CD8-positive, alpha-beta memory T cell (primary cell): Measurements from ENCODE around the gene SMC4. TPM values are rescaled to one million over a fixed set of nuclear protein-coding genes. Genes with fewer than 3 reads are reported as not detected.

Source experiments
- CTCF ChIA-PET: fragments of 350-600 bp; sonication (Branson Sonifier 250); formaldehyde crosslinking; loops from one replicate; lab custom pipeline; 2021; ENCODE audit warnings: antibody characterized with exemption; lab: Charles Lee
- POLR2A ChIA-PET: fragments of 350-600 bp; sonication (Branson Sonifier 250); formaldehyde crosslinking; loops from one replicate; lab custom pipeline; 2021; ENCODE audit warnings: antibody characterized with exemption; lab: Charles Lee
- DNase-seq, 5 donors: peaks; one replicate each; pipeline versions ENCODE4 v3.0.0 to v3.0.0-alpha.2; 2020 to 2022; ENCODE audit warnings: mixed read lengths in 1 of 5
- H3K27ac ChIP-seq: one replicate; pipeline ENCODE4 v1.7.0; 2013; ENCODE audit warnings: low read depth, mild to moderate bottlenecking, low read length, moderate library complexity
- H3K27me3 ChIP-seq: 2 replicates; pipeline ENCODE4 v1.7.0; 2013; ENCODE audit warnings: low read length, mild to moderate bottlenecking; ENCODE audit not compliant: insufficient read depth, poor library complexity, severe bottlenecking
- H3K36me3 ChIP-seq: 2 replicates; pipeline ENCODE4 v1.7.0; 2013; ENCODE audit warnings: mild to moderate bottlenecking, low read length, moderate library complexity; ENCODE audit not compliant: insufficient read depth
- H3K4me1 ChIP-seq: 2 replicates; pipeline ENCODE4 v1.7.0; 2013; ENCODE audit warnings: mild to moderate bottlenecking, low read length, moderate library complexity; ENCODE audit not compliant: insufficient read depth
- H3K4me3 ChIP-seq: 2 replicates; pipeline ENCODE4 v1.7.0; 2013; ENCODE audit warnings: mild to moderate bottlenecking, low read length
- H3K9me3 ChIP-seq: 2 replicates; pipeline ENCODE4 v1.7.0; 2013; ENCODE audit warnings: mild to moderate bottlenecking, low read length
- H3K27ac Mint-ChIP-seq, 8 donors: one replicate each; pipeline ENCODE4 v1.8.0; 2020 to 2021; ENCODE audit warnings: mixed read lengths in 8 of 8, mild to moderate bottlenecking in 6 of 8, inconsistent platforms in 3 of 8, moderate library complexity in 3 of 8
- H3K27me3 Mint-ChIP-seq, 2 donors: one replicate each; pipeline ENCODE4 v1.8.0; 2020 to 2021; ENCODE audit warnings: mixed read lengths in 2 of 2, mild to moderate bottlenecking in 1 of 2, moderate library complexity in 1 of 2
- H3K36me3 Mint-ChIP-seq, 3 donors: one replicate each; pipeline ENCODE4 v1.8.0; 2020 to 2021; ENCODE audit warnings: mixed read lengths in 3 of 3, inconsistent platforms in 1 of 3, mild to moderate bottlenecking in 1 of 3
- H3K4me1 Mint-ChIP-seq, 3 donors: one replicate each; pipeline ENCODE4 v1.8.0; 2020 to 2021; ENCODE audit warnings: mixed read lengths in 3 of 3, inconsistent platforms in 1 of 3, mild to moderate bottlenecking in 1 of 3
- H3K4me3 Mint-ChIP-seq, 7 donors: one replicate each; pipeline ENCODE4 v1.8.0; 2020 to 2021; ENCODE audit warnings: mixed read lengths in 7 of 7, mild to moderate bottlenecking in 6 of 7, moderate library complexity in 4 of 7, inconsistent platforms in 2 of 7
- H3K9me3 Mint-ChIP-seq, 5 donors: one replicate each; pipeline ENCODE4 v1.8.0; 2020 to 2022; ENCODE audit warnings: mixed read lengths in 5 of 5, mild to moderate bottlenecking in 3 of 5, moderate library complexity in 2 of 5, inconsistent platforms in 1 of 5
- polyA plus RNA-seq: library from polyadenylated mRNA; unstranded; fragments of 300-500 nt; fragmentation: Illumina TruSeq; gene quantifications from one replicate; pipeline ENCODE4 v1.2.3, GENCODE V29; 2021
- total RNA-seq, 2 experiments: library from RNA; stranded (reverse); gene quantifications; one replicate each; pipeline ENCODE4 v1.2.3, GENCODE V29; 2021

Gene SMC4
- total and polyA plus RNA-seq, 3 experiments from 2014 or later = 45.0 to 123 (median 120) TPM

DNA sequence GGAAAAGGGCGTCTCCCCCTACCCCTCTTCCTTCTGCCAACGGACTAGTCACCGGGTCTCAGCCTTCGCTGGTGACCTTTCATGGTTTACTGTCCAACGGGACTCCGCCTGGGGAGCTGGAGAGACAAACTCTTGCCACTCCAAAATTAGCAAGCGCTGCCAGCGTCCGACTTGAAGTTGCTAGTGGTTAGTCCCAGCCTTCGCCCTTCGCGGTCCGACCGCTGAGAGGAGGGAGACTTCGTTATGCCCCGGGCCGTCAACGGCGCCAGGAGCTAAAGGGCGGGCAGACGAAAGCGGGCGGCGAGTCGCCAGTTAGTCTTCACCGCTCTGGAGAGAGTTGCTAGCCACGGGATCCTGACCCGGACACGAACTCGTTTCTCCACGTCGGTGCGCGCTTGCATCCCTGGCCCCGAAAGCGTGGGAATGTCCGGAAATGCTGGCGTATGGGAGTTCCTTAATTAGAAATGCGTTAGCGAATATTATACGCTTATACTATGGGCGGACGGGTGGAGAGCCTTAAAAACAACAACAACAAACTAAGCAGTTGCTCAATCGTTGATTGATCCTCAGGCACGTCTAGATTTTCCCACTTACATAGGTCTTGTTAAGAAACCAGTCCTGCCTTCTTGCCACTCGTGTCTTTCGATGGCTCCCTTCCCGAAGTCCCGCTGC is 716 bp downstream of the SMC4 start:
- POLR2A ChIA-PET = interaction anchor here (0.8 to 0.9 kb wide), 2 partner anchors 49 to 355 kb away, joined by 4 read pairs; partner anchors contain the start of gene TRIM59
- H3K27me3 Mint-ChIP-seq = peaks cover 13 to 36% of the 10 kb centered on the region in 2 donors
- H3K36me3 Mint-ChIP-seq = peaks cover 4 to 39% (median 7%) of the 10 kb centered on the region in 3 donors
- peak in 4 of 5 donors; percentile 15 to 65 (median 24) for DNase-seq
- CTCF ChIA-PET = interaction anchor here (1.6 kb wide), 1 partner anchor 13 kb away, joined by 6 read pairs; no protein-coding TSS in a partner anchor
- Histone ChIP-seq H3K9me3 (no peaks in the 10 kb centered on the region), H3K4me1 (peaks cover 18% of the 10 kb centered on the region), H3K27ac (peak overlapping the region; percentile 91), H3K36me3 (no peaks in the 10 kb centered on the region), H3K4me3 (peak overlapping the region; percentile 94), H3K27me3 (no peaks in the 10 kb centered on the region)
- peaks cover 51 to 66% (median 61%) of the 10 kb centered on the region in 3 donors for H3K4me1 Mint-ChIP-seq
- H3K4me3 Mint-ChIP-seq = peak overlapping the region; percentile 92 to 99 (median 99)
- peaks cover 0 to 3% (median 0%) of the 10 kb centered on the region in 5 donors for H3K9me3 Mint-ChIP-seq
- peak overlapping the region; percentile 96 to 100 (median 99) for H3K27ac Mint-ChIP-seq

DNA sequence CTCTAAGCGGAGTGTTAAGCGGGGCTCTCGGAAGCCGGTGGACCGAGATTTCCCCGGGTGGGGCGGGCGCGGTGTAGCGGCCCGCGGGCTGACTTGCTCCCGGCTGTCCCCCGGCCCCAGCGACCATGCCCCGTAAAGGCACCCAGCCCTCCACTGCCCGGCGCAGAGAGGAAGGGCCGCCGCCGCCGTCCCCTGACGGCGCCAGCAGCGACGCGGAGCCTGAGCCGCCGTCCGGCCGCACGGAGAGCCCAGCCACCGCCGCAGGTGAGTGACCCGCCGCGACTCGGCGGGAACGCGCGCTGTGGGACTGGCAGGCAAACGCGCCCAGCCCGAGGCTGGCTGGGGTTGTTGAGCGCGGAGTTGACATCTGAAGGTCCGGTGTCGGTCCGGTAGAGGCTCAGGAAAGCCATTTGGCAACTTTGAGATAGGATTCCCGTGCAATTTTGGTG is 1.3 kb downstream of the SMC4 start:
- peaks cover 18% of the 10 kb centered on the region for H3K4me1 ChIP-seq
- no peaks in the 10 kb centered on the region for H3K36me3 ChIP-seq
- H3K27me3 Mint-ChIP-seq = peaks cover 13 to 36% of the 10 kb centered on the region in 2 donors
- CTCF ChIA-PET = interaction anchor here (1.0 to 1.6 kb wide), 2 partner anchors 12 to 412 kb away, joined by 4 to 6 read pairs; partner anchors contain the start of gene IL12A
- peak in 3 of 5 donors; percentile 7 to 22 (median 8) for DNase-seq
- no peaks in the 10 kb centered on the region for H3K9me3 ChIP-seq
- peaks cover 4 to 39% (median 7%) of the 10 kb centered on the region in 3 donors for H3K36me3 Mint-ChIP-seq
- POLR2A ChIA-PET = no interaction called here
- H3K27ac ChIP-seq = peak overlapping the region; percentile 91
- H3K4me3 Mint-ChIP-seq = peak overlapping the region; percentile 92 to 99 (median 99)
- H3K9me3 Mint-ChIP-seq = peaks cover 0 to 3% (median 0%) of the 10 kb centered on the region in 5 donors
- H3K27ac Mint-ChIP-seq = peak overlapping the region in 7 of 8 donors; percentile 76 to 100 (median 99)
- peaks cover 51 to 68% (median 67%) of the 10 kb centered on the region in 3 donors for H3K4me1 Mint-ChIP-seq
- no peaks in the 10 kb centered on the region for H3K27me3 ChIP-seq
- H3K4me3 ChIP-seq = peak overlapping the region; percentile 94

DNA sequence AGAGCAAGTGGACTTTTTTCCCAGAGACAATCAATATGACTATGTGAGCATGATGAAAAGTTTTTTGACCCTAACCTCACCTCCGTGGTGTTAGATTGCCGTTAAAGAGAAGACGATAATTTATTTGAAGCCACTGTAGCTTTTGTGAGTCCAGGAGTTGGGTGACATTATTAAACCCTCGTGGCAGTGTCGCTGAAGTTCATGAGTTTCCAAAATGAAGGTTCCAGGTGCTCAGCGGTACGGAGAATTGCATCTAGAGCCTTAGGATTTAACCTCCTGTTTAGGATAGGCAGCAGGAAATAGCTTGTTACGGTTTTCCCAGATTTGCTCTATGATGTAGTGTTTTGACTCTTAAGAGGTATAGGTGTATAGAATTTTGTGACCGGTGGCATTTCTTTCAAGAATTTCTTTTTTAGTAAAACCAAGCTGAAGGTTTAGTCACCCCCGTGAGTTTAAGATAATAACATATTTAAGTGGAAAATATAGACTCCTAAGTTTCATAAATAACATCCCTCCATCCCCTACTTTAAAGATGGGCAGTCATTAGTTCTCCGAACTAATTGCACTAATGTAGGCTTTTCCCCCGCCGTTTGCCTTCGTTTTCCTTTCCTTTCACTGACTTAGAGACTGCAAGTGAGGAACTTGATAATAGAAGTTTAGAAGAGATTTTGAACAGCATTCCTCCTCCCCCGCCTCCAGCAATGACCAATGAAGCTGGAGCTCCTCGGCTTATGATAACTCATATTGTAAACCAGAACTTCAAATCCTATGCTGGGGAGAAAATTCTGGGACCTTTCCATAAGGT is 2.0 kb downstream of the SMC4 start:
- H3K36me3 ChIP-seq = no peaks in the 10 kb centered on the region
- H3K27me3 Mint-ChIP-seq = peaks cover 13 to 36% of the 10 kb centered on the region in 2 donors
- H3K27me3 ChIP-seq = no peaks in the 10 kb centered on the region
- no peaks in the 10 kb centered on the region for H3K9me3 ChIP-seq
- peak overlapping the region; percentile 94 for H3K4me3 ChIP-seq
- peaks cover 18% of the 10 kb centered on the region for H3K4me1 ChIP-seq
- H3K9me3 Mint-ChIP-seq = peaks cover 0 to 3% (median 0%) of the 10 kb centered on the region in 5 donors
- peaks cover 4 to 43% (median 7%) of the 10 kb centered on the region in 3 donors for H3K36me3 Mint-ChIP-seq
- CTCF ChIA-PET = interaction anchor here (1.0 to 1.6 kb wide), 2 partner anchors 11 to 413 kb away, joined by 4 to 6 read pairs; partner anchors contain the start of gene IL12A
- peak overlapping the region; percentile 91 for H3K27ac ChIP-seq
- H3K4me1 Mint-ChIP-seq = peaks cover 48 to 70% (median 68%) of the 10 kb centered on the region in 3 donors
- POLR2A ChIA-PET = no interaction called here
- peak overlapping the region; percentile 17 to 93 (median 80) for H3K27ac Mint-ChIP-seq
- H3K4me3 Mint-ChIP-seq = peak overlapping the region; percentile 65 to 99 (median 92)
- no peak for DNase-seq

DNA sequence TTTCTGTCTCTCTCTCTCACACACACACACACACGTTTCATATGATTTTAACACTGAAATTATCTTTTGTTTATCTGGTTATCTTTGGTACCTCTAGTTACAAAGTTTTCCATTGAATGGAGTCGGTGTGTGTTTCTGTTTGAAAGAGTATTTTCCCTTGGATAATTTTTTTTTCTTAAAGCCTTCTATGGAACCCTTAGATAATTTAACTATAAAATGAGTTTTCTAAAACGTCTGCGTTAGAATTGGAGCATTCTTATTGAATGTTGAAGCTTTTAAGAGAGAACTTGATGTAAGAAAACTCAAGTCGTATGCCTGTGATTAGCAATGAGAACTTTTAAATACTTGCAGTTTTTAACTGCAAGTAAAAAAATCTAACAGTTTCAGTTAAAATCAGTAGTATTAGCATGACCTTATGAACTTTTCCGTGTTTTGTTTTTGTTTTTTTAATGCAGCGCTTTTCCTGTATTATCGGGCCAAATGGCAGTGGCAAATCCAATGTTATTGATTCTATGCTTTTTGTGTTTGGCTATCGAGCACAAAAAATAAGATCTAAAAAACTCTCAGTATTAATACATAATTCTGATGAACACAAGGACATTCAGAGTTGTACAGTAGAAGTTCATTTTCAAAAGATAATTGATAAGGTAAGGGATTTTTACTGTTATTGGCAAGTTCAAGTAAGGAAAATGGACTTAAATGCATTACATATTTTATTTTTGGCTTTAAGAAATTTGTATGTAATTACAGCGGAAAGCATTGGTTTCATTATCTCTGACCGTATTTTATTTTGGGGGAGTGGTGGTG is 3.0 kb downstream of the SMC4 start:
- peak overlapping the region in 5 of 8 donors; percentile 5 to 93 (median 80) for H3K27ac Mint-ChIP-seq
- ChIA-PET CTCF (interaction anchor here (1.6 kb wide), 1 partner anchor 10 kb away, joined by 6 read pairs; no protein-coding TSS in a partner anchor), POLR2A (no interaction called here)
- peaks cover 13 to 36% of the 10 kb centered on the region in 2 donors for H3K27me3 Mint-ChIP-seq
- DNase-seq = no peak
- peaks cover 45 to 64% (median 62%) of the 10 kb centered on the region in 3 donors for H3K4me1 Mint-ChIP-seq
- no peaks in the 10 kb centered on the region for H3K9me3 ChIP-seq
- peaks cover 0 to 3% (median 0%) of the 10 kb centered on the region in 5 donors for H3K9me3 Mint-ChIP-seq
- peaks cover 18% of the 10 kb centered on the region for H3K4me1 ChIP-seq
- no peaks in the 10 kb centered on the region for H3K27me3 ChIP-seq
- H3K36me3 ChIP-seq = no peaks in the 10 kb centered on the region
- peak overlapping the region; percentile 5 for H3K27ac ChIP-seq
- H3K36me3 Mint-ChIP-seq = peaks cover 4 to 45% (median 7%) of the 10 kb centered on the region in 3 donors
- peak overlapping the region; percentile 53 to 99 (median 92) for H3K4me3 Mint-ChIP-seq
- H3K4me3 ChIP-seq = peak overlapping the region; percentile 17

DNA sequence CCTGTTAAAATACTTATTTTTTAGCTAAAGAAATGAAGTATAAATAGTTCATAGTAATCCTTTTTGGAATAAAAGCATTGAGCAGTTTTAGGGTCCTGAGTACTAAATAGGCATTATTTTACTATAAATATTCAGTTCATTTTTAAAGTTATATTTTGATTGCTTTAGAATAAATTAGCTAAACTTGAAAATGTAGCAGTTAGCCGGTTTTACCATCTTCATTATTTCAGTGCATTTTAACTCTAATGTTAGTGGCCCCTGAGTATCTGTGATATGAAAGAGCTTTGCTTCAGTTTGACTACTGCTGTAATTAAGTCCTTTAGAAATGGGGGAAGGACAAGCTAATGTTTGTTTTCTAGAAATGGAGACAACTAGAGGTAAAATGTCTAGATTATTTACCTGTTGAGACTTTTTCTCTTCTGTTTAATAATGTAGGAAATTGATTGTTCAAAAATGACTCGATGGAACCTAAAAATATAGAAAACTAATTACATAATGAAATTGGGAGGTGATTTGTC is 3.6 kb downstream of the SMC4 start:
- H3K27me3 Mint-ChIP-seq = peaks cover 13 to 36% of the 10 kb centered on the region in 2 donors
- Histone ChIP-seq H3K9me3 (no peaks in the 10 kb centered on the region), H3K36me3 (no peaks in the 10 kb centered on the region), H3K4me1 (peaks cover 16% of the 10 kb centered on the region), H3K27ac (peak overlapping the region; percentile 5), H3K4me3 (peak overlapping the region; percentile 17), H3K27me3 (no peaks in the 10 kb centered on the region)
- H3K27ac Mint-ChIP-seq = peak overlapping the region in 5 of 8 donors; percentile 43 to 93 (median 64)
- POLR2A ChIA-PET = interaction anchor here (0.6 kb wide), 1 partner anchor 1851 kb away, joined by 6 read pairs; no protein-coding TSS in a partner anchor
- no peak for DNase-seq
- CTCF ChIA-PET = no interaction called here
- peaks cover 44 to 67% (median 57%) of the 10 kb centered on the region in 3 donors for H3K4me1 Mint-ChIP-seq
- peaks cover 0 to 3% (median 0%) of the 10 kb centered on the region in 5 donors for H3K9me3 Mint-ChIP-seq
- H3K36me3 Mint-ChIP-seq = peaks cover 4 to 48% (median 7%) of the 10 kb centered on the region in 3 donors
- H3K4me3 Mint-ChIP-seq = peak overlapping the region; percentile 54 to 99 (median 92)

DNA sequence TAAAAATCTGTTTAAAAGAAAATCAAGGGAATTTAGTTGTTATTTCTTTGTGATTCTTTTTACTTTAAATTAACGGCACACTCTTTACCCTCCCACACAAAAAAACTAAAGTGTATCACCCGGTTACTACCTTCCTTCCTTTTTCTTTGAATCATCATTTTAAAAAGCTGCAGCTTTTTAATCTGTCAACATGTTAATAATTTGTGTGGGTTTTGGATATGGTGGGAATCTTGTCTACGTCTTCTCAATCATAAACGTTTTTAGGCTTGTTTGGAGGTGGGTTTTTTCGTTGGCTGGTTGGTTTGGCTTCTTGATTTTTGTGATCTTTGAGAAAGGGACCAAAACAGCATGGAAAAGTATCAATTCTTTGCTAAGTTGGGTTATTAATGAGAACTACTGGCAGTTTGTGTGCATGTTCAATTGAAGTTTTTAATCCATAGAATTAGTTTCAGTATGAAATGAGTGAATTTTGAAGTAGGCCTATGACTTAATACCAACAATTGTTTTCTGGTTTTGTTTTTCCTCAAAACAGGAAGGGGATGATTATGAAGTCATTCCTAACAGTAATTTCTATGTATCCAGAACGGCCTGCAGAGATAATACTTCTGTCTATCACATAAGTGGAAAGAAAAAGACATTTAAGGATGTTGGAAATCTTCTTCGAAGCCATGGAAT is 4.5 kb downstream of the SMC4 start:
- Mint-ChIP-seq H3K36me3 (peaks cover 4 to 45% (median 7%) of the 10 kb centered on the region in 3 donors), H3K9me3 (peaks cover 0 to 3% (median 0%) of the 10 kb centered on the region in 5 donors), H3K4me1 (peaks cover 37 to 67% (median 50%) of the 10 kb centered on the region in 3 donors), H3K27me3 (peaks cover 13 to 36% of the 10 kb centered on the region in 2 donors), H3K27ac (peak overlapping the region in 6 of 8 donors; percentile 23 to 94 (median 74)), H3K4me3 (peak overlapping the region; percentile 54 to 99 (median 70))
- Histone ChIP-seq H3K36me3 (no peaks in the 10 kb centered on the region), H3K9me3 (no peaks in the 10 kb centered on the region), H3K4me1 (peaks cover 11% of the 10 kb centered on the region), H3K27me3 (no peaks in the 10 kb centered on the region), H3K4me3 (no peak overlapping the region), H3K27ac (no peak overlapping the region)
- no peak for DNase-seq
- CTCF ChIA-PET = no interaction called here
- POLR2A ChIA-PET = no interaction called here
